GM12801 (cell line): Measurements from ENCODE around the gene COL19A1.

ENCODE experiments used
- CTCF ChIP-seq: IDR thresholded peaks from one replicate; pipeline ENCODE4 v1.5.1; 2011; ENCODE audit warnings: control low read depth; ENCODE audit not compliant: insufficient read length; ENCODE audit errors: extremely low read depth

Gene COL19A1

GRCh38 chr6:70166088-70166958 lies 300.0 kb downstream of the COL19A1 start:
- TF ChIP-seq CTCF, result no peak

GRCh38 chr6:70168681-70169377 lies 302.5 kb downstream of the COL19A1 start:
- no peak for TF ChIP-seq CTCF

- no peak for TF ChIP-seq CTCF
These were observed 304.9 kb downstream of the COL19A1 start for GRCh38 chr6:70171236-70171635.

GRCh38 chr6:70172252-70172651 lies 305.9 kb downstream of the COL19A1 start:
- TF ChIP-seq CTCF, result no peak

- TF ChIP-seq CTCF, result no peak
These were observed 309.4 kb downstream of the COL19A1 start for GRCh38 chr6:70175770-70176169.

- no peak for TF ChIP-seq CTCF
These were observed 310.6 kb downstream of the COL19A1 start for GRCh38 chr6:70176842-70177550.
